Fibroblast of skin of right quadriceps (primary cell): ENCODE data around the gene SH3RF3.

Source experiments
- DNase-seq: peaks from one replicate; pipeline ENCODE4 v3.0.0-alpha.2; 2013

Gene SH3RF3

GRCh38 chr2:109344270-109344805, 215.3 kb downstream of the SH3RF3 start:
- DNase-seq = no peak

- no peak for DNase-seq
Observed at GRCh38 chr2:109345091-109345490, 216.1 kb downstream of the SH3RF3 start.

GRCh38 chr2:109345653-109346480, 216.9 kb downstream of the SH3RF3 start:
- DNase-seq = no peak

- no peak for DNase-seq
Observed at GRCh38 chr2:109346601-109347228, 217.7 kb downstream of the SH3RF3 start.

- DNase-seq = no peak
Observed at GRCh38 chr2:109347626-109348025, 218.6 kb downstream of the SH3RF3 start.

- DNase-seq = no peak
Observed at GRCh38 chr2:109348190-109348589, 219.2 kb downstream of the SH3RF3 start.

- no peak for DNase-seq
Observed at GRCh38 chr2:109348671-109349502, 219.9 kb downstream of the SH3RF3 start.

- no peak for DNase-seq
Observed at GRCh38 chr2:109349503-109350465, 220.8 kb downstream of the SH3RF3 start.

- DNase-seq = no peak
Observed at GRCh38 chr2:109350526-109350925, 221.5 kb downstream of the SH3RF3 start.

GRCh38 chr2:109351164-109351756, 222.3 kb downstream of the SH3RF3 start:
- peak; percentile 47 for DNase-seq

GRCh38 chr2:109352056-109352897, 223.3 kb downstream of the SH3RF3 start:
- no peak for DNase-seq

GRCh38 chr2:109352898-109353689, 224.1 kb downstream of the SH3RF3 start:
- DNase-seq = no peak

- DNase-seq = no peak
Observed at GRCh38 chr2:109353806-109354745, 225.1 kb downstream of the SH3RF3 start.

GRCh38 chr2:109355192-109355843, 226.3 kb downstream of the SH3RF3 start:
- no peak for DNase-seq

- DNase-seq = no peak
Observed at GRCh38 chr2:109356324-109357035, 227.5 kb downstream of the SH3RF3 start.

- DNase-seq = no peak
Observed at GRCh38 chr2:109364217-109364616, 235.2 kb downstream of the SH3RF3 start.

- DNase-seq = no peak
Observed at GRCh38 chr2:109365131-109365530, 236.1 kb downstream of the SH3RF3 start.
